ENCODE data around the gene XYLT2. TPM values are rescaled to one million over a fixed set of nuclear protein-coding genes. Genes with fewer than 3 reads are reported as not detected.

Gene XYLT2
- total and polyA plus RNA-seq, 9 of the 15 experiments (the other 6 are each of a cell fraction or from before 2014, with no cell fraction given): 0.63 to 9.1 (median 4.3) TPM

GRCh38 chr17:50356418-50356817 is 10.5 kb downstream of the XYLT2 start (continued):
- TF ChIP-seq IRF1 (CRISPR knock-in tag; IDR thresholded peaks at IDR 0.05; ENCODE audit: borderline replicate concordance): no peak
- TF ChIP-seq ARID3B (CRISPR knock-in tag; IDR thresholded peaks at IDR 0.05; ENCODE audit: borderline replicate concordance): no peak

- Histone ChIP-seq H3K9ac (ENCODE audit: insufficient read depth in 1 of 2, low read depth in 2 of 2, low read length in 2 of 2) (no peak overlapping the region; a peak in 1 of 4 replicates), H3K36me3 (ENCODE audit: control insufficient read depth, insufficient read depth, low read length) (peaks cover 69% of the 10 kb centered on the region; the same call in 2 of the 3 replicates), H4K20me1 (replicated peaks; ENCODE audit: control insufficient read depth, insufficient read depth, low read length) (peaks cover 10% of the 10 kb centered on the region), H3K27me3 (ENCODE audit: control insufficient read depth in 2 of 2, insufficient read depth in 2 of 2, low read length in 2 of 2) (no peaks in the 10 kb centered on the region; a peak in 1 of 5 replicates), H3K79me2 (ENCODE audit: control insufficient read depth, insufficient read depth, low read length) (no peaks in the 10 kb centered on the region; the same call in 2 of the 3 replicates), H2AFZ (ENCODE audit: low read depth, low read length) (no peak overlapping the region), H3K9me1 (ENCODE audit: control insufficient read depth, insufficient read depth, low read length) (no peaks in the 10 kb centered on the region), H3K4me1 (replicated peaks in 1 of 2; ENCODE audit: control insufficient read depth in 2 of 2, insufficient read depth in 2 of 2, low read length in 2 of 2) (peaks cover 10 to 44% of the 10 kb centered on the region in 2 experiments; a peak in 4 of 5 replicates), H3K27ac (ENCODE audit: extremely low read depth, low read depth, low read length) (no peak overlapping the region), H3K4me2 (ENCODE audit: insufficient read depth, low read length) (no peak overlapping the region), H3K9me3 (replicated peaks; ENCODE audit: control insufficient read depth, insufficient read depth, low read depth, low read length) (no peaks in the 10 kb centered on the region), H3K4me3 (no peak overlapping the region)
- TF ChIP-seq ZFP1 (CRISPR knock-in tag; IDR thresholded peaks at IDR 0.05): no peak
- TF ChIP-seq RBFOX2 (IDR thresholded peaks at IDR 0.05; ENCODE audit: low read depth, low read length): 0 out of 2 replicates have a peak, but pooled peaks have one; percentile 24
- WGBS (ENCODE audit: insufficient coverage, low coverage, missing lambda C conversion rate): 99% methylated on average over 12 of the region's 12 CpGs
- no peak for ATAC-seq
- DNase-seq (ENCODE audit: extremely low read depth in 1 of 4, low spot score in 3 of 4): no peak
- no TSS peak for BruUV-seq (replicated peaks)
- in situ Hi-C loops (cut with MboI) (no loop called here), intact Hi-C loops (cut with micrococcal nuclease) (no loop called here)
- ChIA-PET POLR2A (interaction anchor here (0.7 kb wide), 1 partner anchor 15 kb away, joined by 5 read pairs; no protein-coding TSS in a partner anchor), CTCF (ENCODE audit: low intra/inter-chr PET ratio) (no interaction called here)
- no peak for FAIRE-seq
Observed at GRCh38 chr17:50356892-50357510, 11.1 kb downstream of the XYLT2 start.

Data from K562 (cell line).